HL-60 (cell line): Measurements from ENCODE around the gene ITPRIP. TPM values are rescaled to one million over a fixed set of nuclear protein-coding genes. Genes with fewer than 3 reads are reported as not detected.

Experiments
- DNase-seq, 2 experiments: peaks; one replicate each; pipeline ENCODE4 v3.0.0-alpha.2; 2010 to 2020; ENCODE audit warnings: low read depth in 1 of 2, low spot score in 1 of 2
- H3K27ac ChIP-seq: fragments of 250-450 bp; sonication (Bioruptor Pico); replicated peaks from 2 replicates; pipeline ENCODE4 v1.5.1; 2020; ENCODE audit warnings: mild to moderate bottlenecking, moderate library complexity
- H3K27me3 ChIP-seq: fragments of 250-450 bp; sonication (Bioruptor Pico); 2 replicates; pipeline ENCODE4 v1.5.1; 2021; ENCODE audit warnings: mild to moderate bottlenecking, moderate library complexity; ENCODE audit not compliant: insufficient read depth, poor library complexity, severe bottlenecking
- H3K4me3 ChIP-seq: replicated peaks from 2 replicates; pipeline ENCODE4 v1.5.1; 2011; ENCODE audit warnings: mild to moderate bottlenecking, control low read depth, low read length; ENCODE audit not compliant: insufficient read depth
- CTCF ChIP-seq: IDR thresholded peaks from one replicate; pipeline ENCODE4 v1.5.1; 2011; ENCODE audit warnings: low read length, control low read depth, inconsistent platforms; ENCODE audit not compliant: insufficient read depth
- GABPA ChIP-seq: IDR thresholded peaks from 2 replicates; pipeline ENCODE4 v1.6.1; 2012; ENCODE audit warnings: low read depth
- POLR2AphosphoS5 ChIP-seq: IDR thresholded peaks from 2 replicates; pipeline ENCODE4 v1.6.1; 2012; ENCODE audit warnings: low read depth
- REST ChIP-seq: IDR thresholded peaks from 2 replicates; pipeline ENCODE4 v1.6.1; 2012; ENCODE audit warnings: low read depth; ENCODE audit not compliant: insufficient replicate concordance
- SPI1 ChIP-seq: IDR thresholded peaks from 2 replicates; pipeline ENCODE4 v1.6.1; 2012; ENCODE audit warnings: low read depth, mild to moderate bottlenecking, borderline replicate concordance
- microRNA-seq: library from miRNA; unstranded; fragments of <30 nt; microRNA quantifications from one replicate; pipeline ENCODE4, GENCODE V29; 2018

The ITPRIP gene

GRCh38 chr10:104260775-104261115 lies 77.5 kb downstream of the ITPRIP start:
- H3K4me3 ChIP-seq, result no peak overlapping the region
- no peaks in the 10 kb centered on the region for H3K27me3 ChIP-seq
- TF ChIP-seq REST (no peak), CTCF (no peak), SPI1 (no peak)
- no peak overlapping the region for H3K27ac ChIP-seq
- no peak for DNase-seq

- Histone ChIP-seq H3K27ac (no peak overlapping the region), H3K27me3 (no peaks in the 10 kb centered on the region), H3K4me3 (no peak overlapping the region)
- no peak for DNase-seq
- no peak for TF ChIP-seq SPI1
- TF ChIP-seq GABPA, result no peak
- TF ChIP-seq CTCF, result no peak
- TF ChIP-seq REST, result no peak
- no peak for TF ChIP-seq POLR2AphosphoS5
Observed at GRCh38 chr10:104259999-104260774, 78.1 kb downstream of the ITPRIP start.

Small RNAs within 50 kb of the gene (microRNA-seq; reads per million reads assigned to microRNA genes)
- gene MIR4482, result not detected
